IgD-negative memory B cell (primary cell): ENCODE results near the gene BATF. TPM values are rescaled to one million over a fixed set of nuclear protein-coding genes. Genes with fewer than 3 reads are reported as not detected.

Experiments
- polyA plus RNA-seq: library from polyadenylated mRNA; unstranded; fragments of 300-500 nt; fragmentation: Illumina TruSeq; gene quantifications from one replicate; pipeline ENCODE4 v1.2.3, GENCODE V29; 2021

BATF gene
- polyA plus RNA-seq, 1 donor from 2014 or later: 21.9 TPM

Other genes starting within 250 kb of the BATF start
- gene FOS, start 243.6 kb upstream of the BATF start, polyA plus RNA-seq: 487 TPM
- gene JDP2, start 94.4 kb upstream of the BATF start, polyA plus RNA-seq: 14.9 TPM
- 0.29 TPM for gene FLVCR2, start 56.2 kb downstream of the BATF start, polyA plus RNA-seq
- 25.5 TPM for gene ERG28, start 138.4 kb downstream of the BATF start, polyA plus RNA-seq
- 10.4 TPM for gene TTLL5, start 138.8 kb downstream of the BATF start, polyA plus RNA-seq